GM06990 (cell line): ENCODE results near the gene CLDN25.

ENCODE experiments used
- DNase-seq: peaks from one replicate; pipeline ENCODE4 v3.0.0-alpha.2; 2011; ENCODE audit not compliant: insufficient read length; ENCODE audit errors: extremely low read depth
- H3K27me3 ChIP-seq: replicated peaks from 2 replicates; pipeline ENCODE4 v1.6.0; 2011; ENCODE audit warnings: low read length; ENCODE audit not compliant: control insufficient read depth, insufficient read depth
- H3K36me3 ChIP-seq: 2 replicates; pipeline ENCODE4 v1.5.1; 2011; ENCODE audit warnings: low read length; ENCODE audit not compliant: control insufficient read depth, insufficient read depth
- H3K4me3 ChIP-seq: replicated peaks from 2 replicates; pipeline ENCODE4 v1.5.1; 2011; ENCODE audit warnings: low read depth, mild to moderate bottlenecking, control low read depth, low read length
- CTCF ChIP-seq: IDR thresholded peaks from 2 replicates; pipeline ENCODE4 v1.5.1; 2011; ENCODE audit warnings: low read length, control low read depth, mild to moderate bottlenecking, inconsistent platforms; ENCODE audit not compliant: insufficient read depth, poor library complexity, severe bottlenecking

Gene CLDN25

GRCh38 chr11:113817162-113817561, 37.6 kb downstream of the CLDN25 start:
- H3K36me3 ChIP-seq, result peaks cover 8% of the 10 kb centered on the region
- DNase-seq, result no peak
- no peaks in the 10 kb centered on the region for H3K27me3 ChIP-seq
- H3K4me3 ChIP-seq, result no peak overlapping the region
- TF ChIP-seq CTCF, result no peak

- H3K36me3 ChIP-seq, result peaks cover 8% of the 10 kb centered on the region
- no peak overlapping the region for H3K4me3 ChIP-seq
- TF ChIP-seq CTCF, result no peak
Observed at GRCh38 chr11:113817626-113818025, 38.0 kb downstream of the CLDN25 start.

GRCh38 chr11:113818426-113818825, 38.8 kb downstream of the CLDN25 start:
- no peaks in the 10 kb centered on the region for H3K27me3 ChIP-seq
- DNase-seq, result no peak
- no peak overlapping the region for H3K4me3 ChIP-seq
- TF ChIP-seq CTCF, result no peak
- H3K36me3 ChIP-seq, result peaks cover 8% of the 10 kb centered on the region

More at GRCh38 chr11:113817626-113818025, 38.0 kb downstream of the CLDN25 start:
- no peaks in the 10 kb centered on the region for H3K27me3 ChIP-seq
- DNase-seq, result no peak

- Histone ChIP-seq H3K4me3 (no peak overlapping the region), H3K27me3 (no peaks in the 10 kb centered on the region), H3K36me3 (peaks cover 6% of the 10 kb centered on the region)
- no peak for DNase-seq
- no peak for TF ChIP-seq CTCF
Observed at GRCh38 chr11:113827477-113827876, 47.9 kb downstream of the CLDN25 start.

- Histone ChIP-seq H3K36me3 (peaks cover 6% of the 10 kb centered on the region), H3K27me3 (no peaks in the 10 kb centered on the region), H3K4me3 (no peak overlapping the region)
- no peak for TF ChIP-seq CTCF
- DNase-seq, result no peak
Observed at GRCh38 chr11:113828191-113828590, 48.6 kb downstream of the CLDN25 start.

- no peak for TF ChIP-seq CTCF
- Histone ChIP-seq H3K36me3 (peaks cover 6% of the 10 kb centered on the region), H3K4me3 (no peak overlapping the region), H3K27me3 (no peaks in the 10 kb centered on the region)
- no peak for DNase-seq
Observed at GRCh38 chr11:113829751-113830150, 50.2 kb downstream of the CLDN25 start.
